Erythroblast (primary cell): ENCODE results near the gene MMP7.
"Not testable (repeated sequence)": the region's sequence is repeated elsewhere in the genome, so short reads cannot be mapped to it uniquely, and the experiment has no call there.

Experiments used
- DNase-seq, 2 experiments: peaks; one replicate each; lab custom pipeline; 2025; lab: John Stamatoyannopoulos, UW
- GATA1 ChIP-seq: IDR thresholded peaks from 2 replicates; pipeline ENCODE4 v1.6.1; 2011; ENCODE audit warnings: low read depth, mild to moderate bottlenecking, control low read depth, low read length, moderate library complexity
- POLR2A ChIP-seq: IDR thresholded peaks from 2 replicates; pipeline ENCODE4 v1.6.1; 2011; ENCODE audit warnings: mild to moderate bottlenecking, low read length

Gene MMP7

DNA sequence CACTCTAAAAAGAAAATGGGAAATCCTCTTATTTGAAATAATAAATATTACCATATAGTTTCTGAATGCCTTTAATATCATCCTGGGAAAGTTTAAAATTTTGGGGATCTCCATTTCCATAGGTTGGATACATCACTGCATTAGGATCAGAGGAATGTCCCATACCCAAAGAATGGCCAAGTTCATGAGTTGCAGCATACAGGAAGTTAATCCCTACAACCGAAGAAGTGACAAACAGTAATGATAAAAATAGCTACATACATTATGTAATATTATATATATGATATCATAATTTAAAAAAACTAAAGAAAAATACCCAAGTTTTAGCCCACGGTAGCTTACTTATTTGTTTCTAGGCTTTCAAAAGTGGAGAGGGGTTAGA, 7.4 kb downstream of the MMP7 start:
- DNase-seq, result no peak
- no peak for TF ChIP-seq GATA1
- TF ChIP-seq POLR2A, result no peak

GRCh38 chr11:102522312-102523188, 8.0 kb downstream of the MMP7 start:
- DNase-seq, result no peak
- TF ChIP-seq POLR2A (no peak), GATA1 (no peak)

DNA sequence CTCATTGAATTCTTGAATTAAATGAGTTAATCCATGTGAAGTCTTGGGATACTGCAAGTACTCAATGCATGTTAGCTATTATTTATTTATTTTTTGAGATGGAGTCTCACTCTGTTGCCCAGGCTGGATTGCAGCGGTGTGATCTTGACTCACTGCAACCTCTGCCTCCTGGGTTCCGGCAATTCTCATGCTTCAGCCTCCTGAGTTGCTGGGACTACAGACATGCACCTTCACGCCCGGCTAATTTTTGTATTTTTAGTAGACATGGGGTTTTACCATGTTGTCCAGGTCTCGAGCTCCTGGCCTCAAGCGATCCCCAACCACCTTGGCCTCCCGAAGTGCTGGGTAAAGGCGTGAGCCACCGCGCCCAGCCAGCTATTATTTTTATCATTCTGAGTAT, 9.4 kb downstream of the MMP7 start:
- no peak for TF ChIP-seq POLR2A
- TF ChIP-seq GATA1, result no peak
- no peak for DNase-seq

- DNase-seq, result no peak
- TF ChIP-seq GATA1 (no peak), POLR2A (no peak)
Observed at GRCh38 chr11:102520514-102520913, 10.0 kb downstream of the MMP7 start.

DNA sequence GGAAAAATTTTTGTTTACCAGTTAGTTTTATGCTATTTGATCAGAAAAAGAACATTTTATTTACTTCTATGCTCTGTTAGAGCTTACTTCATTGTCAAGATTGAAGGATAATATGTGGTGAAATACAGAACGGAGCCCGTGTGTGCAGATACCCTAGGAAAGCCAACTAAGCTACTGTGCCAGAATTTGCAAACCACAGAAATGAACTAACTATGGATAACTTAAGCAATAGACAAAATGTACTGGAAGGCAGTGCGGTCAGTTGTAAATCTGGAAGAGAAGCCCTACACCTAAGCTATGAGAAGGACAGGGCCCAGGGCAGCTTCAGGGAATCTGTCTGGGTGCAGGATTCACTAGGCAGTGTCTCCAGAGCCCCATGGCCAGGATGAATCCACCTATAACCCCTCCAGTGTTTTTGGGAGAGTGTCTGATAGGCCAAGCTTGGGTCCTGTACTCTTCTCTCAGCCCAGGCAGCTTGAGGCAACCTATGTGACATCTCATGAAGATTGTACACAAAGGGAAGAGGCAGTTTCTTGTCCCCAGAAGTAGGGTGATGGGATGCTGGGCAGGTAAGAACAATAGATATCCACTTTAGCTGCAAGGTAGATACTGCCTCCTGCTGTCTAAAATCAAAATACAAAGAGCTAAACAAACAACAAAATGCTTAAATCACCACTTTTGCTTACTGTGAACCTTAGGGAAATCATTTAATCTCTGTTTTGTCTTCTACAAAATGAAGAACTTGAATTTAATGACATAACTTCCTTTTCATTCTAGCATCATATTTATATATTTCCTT, 12.1 kb downstream of the MMP7 start:
- DNase-seq, result no peak
- no peak for TF ChIP-seq POLR2A
- no peak for TF ChIP-seq GATA1

GRCh38 chr11:102517670-102518069, 12.9 kb downstream of the MMP7 start:
- DNase-seq, result no peak
- no peak for TF ChIP-seq GATA1
- no peak for TF ChIP-seq POLR2A

DNA sequence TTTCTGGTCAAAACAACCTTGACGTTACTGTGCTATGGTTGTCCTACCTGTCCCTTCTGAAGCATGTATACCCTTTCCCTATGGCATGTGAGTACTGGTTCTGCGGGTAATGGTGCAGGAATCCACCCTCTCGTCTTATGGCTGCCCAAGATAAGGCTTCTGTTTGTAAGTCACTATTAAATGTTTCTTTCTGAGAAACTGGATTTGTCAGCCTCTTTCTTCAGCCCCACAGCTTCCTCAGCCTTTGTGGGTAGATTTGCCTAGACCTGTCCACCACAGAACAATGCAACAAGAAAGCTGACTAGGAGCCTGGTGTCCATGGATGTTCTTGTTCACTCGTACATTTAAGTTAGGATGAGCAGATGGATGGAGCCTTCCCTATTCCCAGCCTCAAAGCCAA, 14.4 kb downstream of the MMP7 start:
- TF ChIP-seq GATA1 (no peak), POLR2A (no peak)
- no peak for DNase-seq

DNA sequence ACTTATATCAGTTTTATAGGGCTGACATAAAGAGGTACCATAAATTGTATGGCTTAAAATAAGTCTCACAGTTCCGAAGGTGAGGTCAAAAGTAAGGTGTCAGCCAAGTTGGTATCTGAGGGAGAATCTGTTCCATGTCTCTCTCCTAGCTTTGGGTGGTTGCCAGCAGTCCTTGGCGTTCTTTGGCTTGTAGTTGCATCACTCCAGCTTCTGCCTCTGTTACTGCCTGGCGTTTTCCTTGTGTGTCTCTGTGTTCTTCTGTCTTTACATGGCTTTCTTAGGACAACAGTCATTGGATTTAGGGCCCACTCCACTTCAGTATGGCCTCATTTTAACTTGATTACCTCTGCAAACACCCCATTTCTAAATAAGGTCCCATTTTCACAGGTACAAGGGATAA, 16.7 kb downstream of the MMP7 start:
- TF ChIP-seq GATA1 (no peak), POLR2A (no peak)
- no peak for DNase-seq

DNA sequence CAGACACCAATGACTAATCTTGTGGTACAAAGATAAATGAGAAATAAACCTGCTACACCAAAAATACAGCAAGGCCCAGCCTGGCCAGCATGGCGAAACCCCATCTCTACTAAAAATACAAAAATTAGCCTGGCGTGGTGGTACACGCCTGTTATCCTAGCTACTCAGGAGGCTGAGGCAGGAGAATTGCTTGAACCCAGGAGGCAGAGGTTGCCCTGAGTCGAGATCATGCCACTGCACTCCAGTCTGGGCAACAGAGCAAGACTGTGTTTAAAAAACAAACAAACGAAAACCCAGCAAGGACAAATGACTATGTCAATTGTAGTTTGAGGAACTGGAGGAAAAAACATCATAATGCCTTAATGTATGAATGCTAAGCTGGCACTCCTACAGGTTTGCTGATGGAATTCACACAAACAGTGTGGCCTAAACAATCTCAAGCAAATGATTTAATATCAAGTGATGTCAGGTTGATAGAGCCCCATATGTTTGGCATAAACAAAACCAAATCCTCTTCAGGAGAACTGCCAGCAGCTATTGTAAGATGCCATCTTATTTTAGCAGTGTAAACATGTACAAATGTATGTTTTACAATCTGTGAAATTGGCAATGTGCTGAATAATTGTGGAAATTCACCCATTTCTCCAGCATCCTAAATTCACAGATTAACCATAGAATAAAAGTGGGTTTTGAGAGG, 20.0 kb downstream of the MMP7 start:
- TF ChIP-seq POLR2A (no peak), GATA1 (no peak)

GRCh38 chr11:102502831-102503230, 27.7 kb downstream of the MMP7 start:
- DNase-seq, result not testable (repeated sequence)

More for the DNA sequence above, 20.0 kb downstream of the MMP7 start:
- DNase-seq, result no peak

- DNase-seq, result no peak
- no peak for TF ChIP-seq GATA1
- no peak for TF ChIP-seq POLR2A
Observed at GRCh38 chr11:102500829-102501228, 29.7 kb downstream of the MMP7 start.

GRCh38 chr11:102499931-102500330, 30.6 kb downstream of the MMP7 start:
- DNase-seq, result no peak
- TF ChIP-seq POLR2A, result no peak
- TF ChIP-seq GATA1, result no peak

- TF ChIP-seq GATA1 (no peak), POLR2A (no peak)
- no peak for DNase-seq
Observed at GRCh38 chr11:102499151-102499550, 31.4 kb downstream of the MMP7 start.

GRCh38 chr11:102497061-102497460, 33.5 kb downstream of the MMP7 start:
- no peak for DNase-seq
- no peak for TF ChIP-seq GATA1
- TF ChIP-seq POLR2A, result no peak
